GM12864 (cell line): ENCODE data around the gene C5orf47.

ENCODE experiments used
- DNase-seq: peaks from one replicate; pipeline ENCODE4 v3.0.0-alpha.2; 2011; ENCODE audit warnings: low read depth
- H3K4me3 ChIP-seq: 2 replicates; pipeline ENCODE4 v1.5.1; 2011; ENCODE audit warnings: mild to moderate bottlenecking, low read depth, low read length, control low read depth
- TF ChIP-seq, protein P1 (sequence below): IDR thresholded peaks from 2 replicates; pipeline ENCODE4 v1.5.1; 2011; ENCODE audit warnings: low read depth, mild to moderate bottlenecking, moderate library complexity, low read length, control low read depth, inconsistent platforms; ENCODE audit errors: missing control alignments

Gene C5orf47

DNA sequence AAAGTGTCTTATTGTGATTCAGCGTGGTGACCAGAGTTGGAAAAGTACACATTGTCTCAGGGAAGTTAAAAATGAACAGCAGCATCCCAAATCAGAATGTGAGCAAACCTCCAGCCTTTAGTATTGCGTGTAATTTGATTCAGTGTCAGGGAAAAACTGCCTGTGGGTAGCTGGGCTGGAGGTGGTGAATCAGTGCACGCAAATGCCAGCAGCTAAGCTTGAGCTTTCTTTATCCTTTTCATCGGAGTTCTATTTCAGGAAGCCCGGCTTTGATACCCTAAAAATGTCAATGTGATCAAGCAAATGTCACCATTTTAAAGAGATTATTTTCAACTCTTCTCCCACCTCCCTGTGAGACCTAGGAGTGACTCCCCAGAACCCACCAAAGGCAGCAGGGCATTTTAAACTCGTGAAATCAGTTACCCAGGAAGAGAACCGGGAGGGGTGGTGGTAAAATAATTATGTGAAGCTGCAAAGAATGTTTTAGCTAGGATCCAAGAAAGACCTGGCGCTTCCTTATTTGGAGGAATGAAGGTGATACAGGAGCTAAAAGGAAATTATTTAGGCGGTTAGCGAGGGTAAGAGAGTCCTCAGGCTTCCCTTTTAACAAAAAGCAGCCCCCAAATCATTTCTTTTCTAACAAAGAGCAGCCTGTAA lies 25.7 kb upstream of the C5orf47 start:
- TF ChIP-seq, protein P1, sequence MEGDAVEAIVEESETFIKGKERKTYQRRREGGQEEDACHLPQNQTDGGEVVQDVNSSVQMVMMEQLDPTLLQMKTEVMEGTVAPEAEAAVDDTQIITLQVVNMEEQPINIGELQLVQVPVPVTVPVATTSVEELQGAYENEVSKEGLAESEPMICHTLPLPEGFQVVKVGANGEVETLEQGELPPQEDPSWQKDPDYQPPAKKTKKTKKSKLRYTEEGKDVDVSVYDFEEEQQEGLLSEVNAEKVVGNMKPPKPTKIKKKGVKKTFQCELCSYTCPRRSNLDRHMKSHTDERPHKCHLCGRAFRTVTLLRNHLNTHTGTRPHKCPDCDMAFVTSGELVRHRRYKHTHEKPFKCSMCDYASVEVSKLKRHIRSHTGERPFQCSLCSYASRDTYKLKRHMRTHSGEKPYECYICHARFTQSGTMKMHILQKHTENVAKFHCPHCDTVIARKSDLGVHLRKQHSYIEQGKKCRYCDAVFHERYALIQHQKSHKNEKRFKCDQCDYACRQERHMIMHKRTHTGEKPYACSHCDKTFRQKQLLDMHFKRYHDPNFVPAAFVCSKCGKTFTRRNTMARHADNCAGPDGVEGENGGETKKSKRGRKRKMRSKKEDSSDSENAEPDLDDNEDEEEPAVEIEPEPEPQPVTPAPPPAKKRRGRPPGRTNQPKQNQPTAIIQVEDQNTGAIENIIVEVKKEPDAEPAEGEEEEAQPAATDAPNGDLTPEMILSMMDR = no peak
- DNase-seq = no peak
- H3K4me3 ChIP-seq = no peak overlapping the region

- no peak overlapping the region for H3K4me3 ChIP-seq
- DNase-seq = no peak
- TF ChIP-seq, protein P1 = no peak
These were observed 25.0 kb upstream of the C5orf47 start for GRCh38 chr5:173963867-173964441.

GRCh38 chr5:173964506-173964905 lies 24.5 kb upstream of the C5orf47 start:
- TF ChIP-seq, protein P1 = no peak
- H3K4me3 ChIP-seq = no peak overlapping the region
- no peak for DNase-seq

- H3K4me3 ChIP-seq = no peak overlapping the region
- TF ChIP-seq, protein P1 = no peak
- no peak for DNase-seq
These were observed 21.7 kb upstream of the C5orf47 start for GRCh38 chr5:173967241-173967640.

GRCh38 chr5:173968154-173968797 lies 20.7 kb upstream of the C5orf47 start:
- TF ChIP-seq, protein P1 = no peak
- no peak for DNase-seq
- no peak overlapping the region for H3K4me3 ChIP-seq

DNA sequence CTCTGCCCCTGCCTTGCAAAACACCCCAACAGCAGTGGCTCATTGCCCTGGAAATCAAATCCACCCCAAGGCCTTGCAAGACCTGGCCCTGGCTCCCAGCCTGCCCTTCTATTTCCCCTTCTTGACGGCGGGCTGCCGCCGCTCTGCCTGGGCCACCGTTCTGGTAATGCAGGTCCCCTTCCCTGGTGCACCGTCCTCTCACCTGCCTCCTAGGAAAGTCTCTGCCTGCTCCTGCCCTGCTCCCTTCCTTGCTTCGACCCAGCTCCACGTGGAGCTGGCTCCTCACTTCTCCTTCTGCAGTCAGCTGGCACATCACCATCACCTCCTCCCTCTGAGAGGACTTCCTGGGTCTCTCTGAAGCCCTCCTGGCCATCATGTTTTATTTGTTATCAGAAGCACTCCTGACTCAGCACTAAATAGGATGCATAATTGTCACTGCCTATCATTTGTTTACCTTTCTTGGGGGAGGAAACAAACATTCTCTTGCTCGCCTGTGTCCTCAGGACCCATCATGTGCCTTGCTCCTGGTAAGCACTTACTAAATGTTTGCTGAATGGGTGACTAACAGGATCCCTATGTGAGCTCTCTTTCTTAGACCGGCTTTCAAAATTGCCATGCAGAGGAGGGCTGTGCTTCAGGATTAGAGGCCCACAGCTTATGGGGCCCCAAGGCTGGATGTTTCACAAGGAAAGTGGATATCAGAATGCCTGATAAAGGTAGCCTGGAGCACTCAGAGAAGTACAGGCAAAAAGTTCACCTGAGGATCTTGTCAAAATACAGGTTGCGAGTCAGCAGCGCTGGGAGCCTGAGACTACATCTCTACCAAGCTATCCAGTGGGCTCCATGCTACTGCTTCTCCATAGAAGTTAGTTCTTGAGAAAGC lies 19.6 kb upstream of the C5orf47 start:
- DNase-seq = no peak
- TF ChIP-seq, protein P1 = no peak

More for the DNA sequence above, 19.6 kb upstream of the C5orf47 start:
- H3K4me3 ChIP-seq = no peak overlapping the region
